Osteocyte (in vitro differentiated cells): Measurements from ENCODE around the gene EIF2A. TPM values are rescaled to one million over a fixed set of nuclear protein-coding genes. Genes with fewer than 3 reads are reported as not detected.

ENCODE experiments used
- DNase-seq: peaks from one replicate; pipeline ENCODE4 v3.0.0; 2021; ENCODE audit warnings: mixed read lengths; ENCODE audit not compliant: unreplicated experiment; ENCODE audit errors: extremely low spot score
- H3K27ac Mint-ChIP-seq: one replicate; pipeline ENCODE4 v1.8.0; 2021; ENCODE audit warnings: mild to moderate bottlenecking, mixed read lengths; ENCODE audit not compliant: unreplicated experiment
- H3K27me3 Mint-ChIP-seq: one replicate; pipeline ENCODE4 v1.8.0; 2021; ENCODE audit warnings: mixed read lengths; ENCODE audit not compliant: unreplicated experiment
- H3K36me3 Mint-ChIP-seq: one replicate; pipeline ENCODE4 v1.8.0; 2021; ENCODE audit warnings: mixed read lengths; ENCODE audit not compliant: unreplicated experiment
- H3K4me1 Mint-ChIP-seq: one replicate; pipeline ENCODE4 v1.8.0; 2021; ENCODE audit warnings: mixed read lengths; ENCODE audit not compliant: unreplicated experiment
- H3K4me3 Mint-ChIP-seq: one replicate; pipeline ENCODE4 v1.8.0; 2021; ENCODE audit warnings: mild to moderate bottlenecking, moderate library complexity, mixed read lengths; ENCODE audit not compliant: unreplicated experiment
- H3K9me3 Mint-ChIP-seq: one replicate; pipeline ENCODE4 v1.8.0; 2021; ENCODE audit warnings: mixed read lengths; ENCODE audit not compliant: unreplicated experiment
- CTCF ChIP-seq: fragments of 200-600 bp; sonication (generic); IDR thresholded peaks from 2 replicates; pipeline ENCODE4 v1.5.0; 2021; ENCODE audit warnings: antibody characterized with exemption, mild to moderate bottlenecking, moderate library complexity
- total RNA-seq: library from RNA; stranded (reverse); gene quantifications from 2 replicates; pipeline ENCODE4 v1.2.1, GENCODE V29; 2021

EIF2A gene
- total RNA-seq, 1 donor from 2014 or later = 66.5 TPM

- Mint-ChIP-seq H3K36me3 (peaks cover 26% of the 10 kb centered on the region), H3K9me3 (no peaks in the 10 kb centered on the region), H3K27me3 (no peaks in the 10 kb centered on the region), H3K4me1 (peaks cover 19% of the 10 kb centered on the region), H3K4me3 (no peak overlapping the region), H3K27ac (no peak overlapping the region)
- DNase-seq = no peak
- no peak for TF ChIP-seq CTCF
Observed at GRCh38 chr3:150540991-150541390, 5.6 kb upstream of the EIF2A start.

- Mint-ChIP-seq H3K27me3 (no peaks in the 10 kb centered on the region), H3K9me3 (no peaks in the 10 kb centered on the region), H3K27ac (no peak overlapping the region), H3K4me1 (peaks cover 28% of the 10 kb centered on the region), H3K4me3 (no peak overlapping the region), H3K36me3 (peaks cover 26% of the 10 kb centered on the region)
- TF ChIP-seq CTCF = no peak
- DNase-seq = no peak
Observed at GRCh38 chr3:150543128-150543527, 3.5 kb upstream of the EIF2A start.

GRCh38 chr3:150543531-150543930, 3.1 kb upstream of the EIF2A start:
- H3K27ac Mint-ChIP-seq = no peak overlapping the region
- H3K4me1 Mint-ChIP-seq = peaks cover 32% of the 10 kb centered on the region
- no peak for DNase-seq
- H3K4me3 Mint-ChIP-seq = no peak overlapping the region
- TF ChIP-seq CTCF = no peak
- peaks cover 26% of the 10 kb centered on the region for H3K36me3 Mint-ChIP-seq
- H3K9me3 Mint-ChIP-seq = no peaks in the 10 kb centered on the region
- H3K27me3 Mint-ChIP-seq = no peaks in the 10 kb centered on the region

GRCh38 chr3:150544041-150544440, 2.5 kb upstream of the EIF2A start:
- TF ChIP-seq CTCF = no peak
- no peak for DNase-seq
- Mint-ChIP-seq H3K9me3 (no peaks in the 10 kb centered on the region), H3K36me3 (peaks cover 28% of the 10 kb centered on the region), H3K27ac (no peak overlapping the region), H3K27me3 (no peaks in the 10 kb centered on the region), H3K4me3 (peak overlapping the region; percentile 100), H3K4me1 (peaks cover 34% of the 10 kb centered on the region)

- Mint-ChIP-seq H3K27me3 (no peaks in the 10 kb centered on the region), H3K27ac (peak overlapping the region; percentile 23), H3K4me3 (peak overlapping the region; percentile 100), H3K36me3 (peaks cover 29% of the 10 kb centered on the region), H3K9me3 (no peaks in the 10 kb centered on the region), H3K4me1 (peaks cover 34% of the 10 kb centered on the region)
- DNase-seq = no peak
- TF ChIP-seq CTCF = no peak
Observed at GRCh38 chr3:150544726-150545125, 1.9 kb upstream of the EIF2A start.
